HG02610 (cell line): ENCODE results near the gene STAG3.
A peak's percentile ranks its signal among the peaks of the same experiment; 100 is the strongest.
"Not testable (repeated sequence)": the region's sequence is repeated elsewhere in the genome, so short reads cannot be mapped to it uniquely, and the experiment has no call there.

Experiments
- ATAC-seq: cut with Tn5 transposase; IDR thresholded peaks from one replicate; pipeline ENCODE4 v1.9.1; 2021; ENCODE audit warnings: mild to moderate bottlenecking, moderate library complexity; ENCODE audit not compliant: unreplicated experiment

STAG3 gene

DNA sequence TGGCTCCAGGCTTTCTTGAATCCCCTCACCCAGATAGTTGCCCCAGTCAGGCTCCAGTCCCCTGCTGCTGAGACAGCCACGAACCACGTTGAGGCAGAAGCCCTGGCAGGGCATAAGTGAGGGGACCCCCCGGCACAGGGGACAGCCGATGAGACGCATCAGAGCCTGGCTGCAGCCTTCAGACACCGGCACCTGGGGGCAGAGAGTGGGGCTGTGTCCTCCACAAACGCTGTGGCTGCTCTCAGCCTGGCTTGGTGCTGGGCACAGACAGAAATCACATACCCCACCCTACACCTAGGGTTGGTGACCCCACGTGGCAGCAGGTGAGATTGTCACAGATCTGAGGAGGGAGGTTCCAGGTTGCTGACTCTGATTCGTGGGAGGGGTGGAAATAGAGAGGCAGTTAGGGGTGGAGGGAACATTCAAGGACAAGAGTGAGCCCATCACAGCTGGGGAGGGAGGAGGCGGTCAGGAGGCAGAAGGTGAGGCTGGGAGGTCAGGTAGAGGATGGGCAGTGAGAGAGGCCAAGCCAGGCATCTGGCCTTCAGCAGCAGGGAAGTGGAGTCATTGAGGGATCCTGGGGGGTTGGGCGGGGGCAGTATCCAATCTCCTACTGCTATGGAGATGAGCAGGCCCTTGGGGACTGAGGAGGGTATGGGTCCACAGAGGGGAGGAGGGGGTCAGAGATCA is 3.8 kb upstream of the STAG3 start:
- ATAC-seq = no peak

DNA sequence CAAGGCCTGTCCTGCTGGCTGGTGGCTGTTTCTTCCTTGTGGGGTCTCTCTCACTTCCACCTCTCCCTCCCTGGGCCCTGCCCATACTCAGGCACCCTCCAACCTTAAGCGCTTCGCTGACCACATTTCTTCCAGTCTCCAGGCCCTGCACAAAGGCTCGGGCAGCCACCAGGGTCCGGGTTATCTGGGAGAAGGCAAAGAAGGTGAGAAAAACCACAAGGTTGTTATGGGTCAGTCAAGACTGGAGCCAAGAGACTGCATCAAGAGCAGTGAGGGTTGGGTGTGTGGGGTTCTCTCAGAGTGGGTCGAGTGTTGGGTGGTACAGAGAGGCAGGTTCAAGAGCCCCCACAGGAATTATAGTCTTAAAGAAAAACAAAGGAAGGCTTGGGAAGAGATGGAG is 3.1 kb upstream of the STAG3 start:
- ATAC-seq = no peak

DNA sequence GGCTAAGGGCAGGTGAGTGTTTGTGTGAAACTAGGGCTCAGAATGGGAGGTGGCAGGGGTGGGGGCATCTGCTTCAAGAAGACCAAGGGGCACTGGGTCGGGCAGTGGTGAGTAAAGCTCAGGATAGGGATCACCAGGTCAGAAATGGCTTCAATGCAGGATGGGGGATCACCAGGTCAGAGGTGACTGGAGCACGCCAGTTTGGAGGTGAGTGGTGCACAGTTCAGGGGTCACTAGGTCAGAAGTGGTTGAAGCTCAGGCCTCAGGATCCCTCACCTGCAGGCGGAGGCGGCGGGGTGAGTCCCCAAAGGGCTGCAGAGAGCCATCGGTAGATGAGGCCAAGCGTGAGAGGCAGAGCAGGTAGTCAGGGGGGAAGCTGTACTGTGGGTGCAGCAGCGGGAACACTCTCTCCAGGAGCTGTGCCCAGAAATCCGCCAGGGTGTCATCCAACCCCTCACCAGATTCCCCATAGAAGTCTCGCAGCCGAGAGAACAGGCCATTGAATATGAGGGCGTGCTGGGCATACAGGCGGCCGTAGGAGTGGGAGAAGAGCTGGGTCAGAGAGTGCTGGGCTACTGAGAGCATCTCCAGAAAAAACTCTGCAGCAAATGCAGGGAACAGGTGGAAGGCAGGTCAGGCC is 2.3 kb upstream of the STAG3 start:
- ATAC-seq = no peak

DNA sequence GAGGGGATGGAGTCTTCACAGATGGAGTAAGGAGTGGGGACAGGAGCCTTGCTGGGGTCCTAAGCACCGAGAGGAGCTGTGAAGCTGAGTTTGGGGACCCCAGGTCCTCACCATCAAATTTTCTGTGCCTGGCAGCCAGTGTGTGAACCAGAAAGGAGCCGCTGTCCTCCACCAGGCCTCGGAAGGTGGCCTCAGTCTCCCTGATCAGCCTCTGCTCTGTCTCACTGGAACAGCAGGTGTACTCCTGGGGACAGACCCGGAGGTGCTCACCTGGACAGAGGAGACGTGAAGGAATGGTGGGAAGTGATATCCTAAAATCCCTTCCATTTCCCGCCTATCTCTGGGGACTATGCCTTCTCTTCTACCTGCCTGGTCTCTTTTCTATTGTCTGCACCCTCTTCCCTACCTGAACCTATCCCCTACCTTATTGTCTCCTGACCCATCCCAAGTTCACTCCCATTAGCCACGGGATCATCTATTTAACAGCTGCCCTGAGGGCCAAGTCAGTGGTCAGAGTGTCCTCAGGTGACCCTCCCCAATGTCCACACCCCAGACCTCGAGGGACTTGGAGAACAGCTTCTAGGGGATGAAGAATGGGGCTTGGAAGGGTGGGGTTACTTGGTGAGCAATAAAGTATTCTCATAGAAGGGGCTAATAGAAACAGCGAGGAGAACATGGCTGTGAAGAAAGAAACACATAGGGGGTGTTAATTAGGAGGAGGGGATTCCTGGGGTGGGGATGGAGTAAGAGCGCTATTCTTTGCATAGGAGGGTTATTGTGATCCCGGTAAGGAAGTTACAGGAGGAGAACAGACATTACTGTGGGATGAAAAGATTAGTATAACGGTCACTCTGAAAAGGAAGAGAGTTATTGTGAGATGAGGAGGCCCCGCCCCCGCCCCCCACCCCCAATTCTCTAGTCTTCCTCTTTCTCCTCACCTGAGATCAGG is 1.3 kb upstream of the STAG3 start:
- ATAC-seq = no peak

DNA sequence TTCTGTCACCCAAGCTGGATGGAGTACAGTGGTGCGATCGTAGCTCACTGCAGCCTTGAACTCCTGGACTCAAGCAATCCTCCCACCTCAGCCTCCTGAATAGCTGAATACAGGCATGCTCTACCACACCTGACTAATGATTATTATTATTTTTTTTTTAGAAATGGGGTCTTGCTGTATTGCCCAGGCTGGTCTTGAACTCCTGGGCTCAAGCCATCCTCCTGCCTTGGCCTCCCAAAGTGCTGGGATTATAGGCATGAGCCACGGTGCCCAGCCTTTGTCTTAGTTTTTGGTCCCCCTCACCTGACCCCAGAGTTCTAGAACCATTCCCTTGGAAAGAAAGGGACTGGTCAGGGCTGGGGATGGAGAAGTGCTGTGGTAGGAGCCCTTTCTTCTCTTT is 2.4 kb downstream of the STAG3 start:
- ATAC-seq = not testable (repeated sequence)

DNA sequence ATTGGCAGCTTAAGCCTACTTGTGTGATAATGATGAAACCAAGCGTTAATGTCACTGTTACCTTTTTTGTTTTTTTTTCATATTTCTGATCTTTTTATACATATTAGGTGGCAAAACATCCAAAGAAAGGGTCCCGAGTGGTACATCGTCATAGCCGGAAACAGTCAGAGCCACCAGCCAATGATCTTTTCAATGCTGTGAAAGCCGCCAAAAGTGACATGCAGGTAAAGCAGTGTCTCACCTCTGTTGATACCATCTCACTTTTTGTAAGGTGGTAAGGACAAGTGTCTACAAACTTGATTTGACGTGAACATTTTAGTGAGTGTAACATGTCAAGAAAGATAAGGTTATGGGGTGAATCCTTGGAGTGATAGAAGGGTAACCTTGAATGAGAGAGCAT is 4.9 kb downstream of the STAG3 start:
- not testable (repeated sequence) for ATAC-seq

DNA sequence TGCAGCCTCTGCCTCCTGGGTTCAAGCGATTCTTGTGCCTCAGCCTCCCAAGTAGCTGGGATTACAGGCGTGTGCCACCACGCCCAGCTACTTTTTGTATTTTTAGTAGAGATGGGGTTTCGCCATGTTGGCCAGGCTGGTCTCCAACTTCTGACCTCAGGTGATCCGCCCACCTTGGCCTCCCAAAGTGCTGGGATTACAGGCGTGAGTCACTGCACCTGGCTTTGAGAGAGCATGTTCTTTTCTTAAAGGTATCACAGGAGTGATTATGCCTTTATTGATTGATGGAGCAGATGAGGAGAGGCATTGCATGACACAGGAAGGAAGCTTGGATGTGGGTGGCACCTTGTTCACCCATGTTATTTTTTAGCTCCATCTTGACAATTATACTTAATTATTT is 5.4 kb downstream of the STAG3 start:
- ATAC-seq = not testable (repeated sequence)

DNA sequence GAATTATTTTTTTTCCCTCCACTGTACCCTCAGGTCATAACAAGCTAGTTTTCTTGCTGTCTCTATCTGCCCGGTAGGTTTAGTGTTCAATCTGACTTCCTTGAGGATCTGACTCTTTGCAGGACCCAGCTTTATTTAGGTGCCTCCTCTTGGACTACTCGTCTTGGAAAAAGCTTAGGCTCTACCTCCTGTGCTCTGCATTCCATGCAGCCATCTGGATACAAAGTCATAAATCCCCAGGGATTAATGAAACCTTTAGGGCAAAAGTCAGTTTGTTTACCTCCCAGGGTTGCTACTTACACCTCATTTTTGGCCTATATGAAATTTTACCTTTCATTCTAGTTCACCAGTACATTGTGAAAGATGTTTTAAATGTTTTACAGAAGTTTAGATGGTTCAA is 8.0 kb downstream of the STAG3 start:
- no peak for ATAC-seq

DNA sequence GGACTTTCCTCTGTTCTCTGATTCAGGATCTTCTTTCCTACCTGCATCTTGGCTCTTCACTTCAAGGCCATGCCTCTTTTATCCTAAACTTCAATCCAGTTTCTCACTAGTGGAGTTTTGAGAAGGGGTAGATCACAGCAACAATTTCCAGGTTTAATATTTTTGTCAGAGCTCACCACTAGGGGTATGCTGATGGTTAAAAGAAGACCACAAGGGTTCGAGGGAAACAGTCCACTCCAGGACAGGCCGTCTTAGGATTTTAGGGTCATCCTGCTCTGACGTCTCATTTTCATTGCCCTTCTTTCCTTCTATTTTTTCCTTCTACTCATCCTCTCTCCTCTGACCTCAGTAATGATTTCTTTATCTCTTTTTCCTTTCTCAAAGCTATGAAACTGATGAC is 11.3 kb downstream of the STAG3 start:
- ATAC-seq = no peak

DNA sequence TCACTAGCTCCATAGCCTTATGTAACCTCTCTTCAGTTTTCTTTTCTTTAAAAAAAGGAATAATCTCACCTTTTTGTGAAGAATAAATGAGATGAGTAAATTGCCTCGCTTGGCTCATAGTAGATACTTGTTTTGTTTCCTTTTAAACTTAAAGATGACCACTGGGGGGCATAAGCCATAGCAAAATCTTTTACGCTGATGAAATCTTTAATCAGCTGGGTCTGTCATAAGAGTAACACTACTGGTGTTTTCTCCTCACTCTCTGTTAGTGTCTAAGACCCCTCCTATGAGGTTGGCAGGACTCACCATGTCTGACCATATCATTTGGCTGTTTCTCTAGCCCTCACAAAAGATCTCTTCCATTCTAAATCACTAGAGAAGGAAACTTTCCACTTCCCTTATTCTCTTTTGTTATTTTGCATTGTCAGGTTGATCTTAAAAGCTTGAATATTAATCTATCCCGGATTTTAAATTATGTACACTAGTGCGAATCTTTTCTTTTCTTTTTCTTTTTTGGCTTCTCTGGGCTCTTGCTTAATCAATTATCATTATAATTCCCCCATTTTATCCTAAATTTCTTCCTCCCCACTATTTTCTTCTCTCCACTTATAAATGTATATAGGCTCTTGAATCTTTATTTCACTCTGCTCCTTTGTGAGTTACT is 12.5 kb downstream of the STAG3 start:
- ATAC-seq = peak; percentile 49

DNA sequence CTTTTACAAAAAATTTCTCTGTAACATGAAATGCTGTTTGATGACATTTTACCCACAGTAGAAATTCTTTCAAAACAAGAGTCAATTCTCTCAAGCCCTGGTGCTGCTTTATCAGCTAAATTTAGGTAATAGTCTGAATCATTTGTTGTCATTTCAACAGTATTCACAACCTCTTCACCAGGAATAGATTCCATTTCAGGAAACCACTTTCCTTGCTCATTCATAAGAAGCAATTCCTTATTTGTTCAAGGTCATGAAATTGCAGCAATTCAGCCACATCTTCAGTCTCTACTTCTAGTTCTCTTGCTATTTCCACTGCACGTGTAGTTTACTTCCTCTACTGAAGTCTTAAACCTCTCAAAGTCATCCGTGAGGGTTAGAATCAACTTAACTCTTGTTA is 14.1 kb downstream of the STAG3 start:
- no peak for ATAC-seq

DNA sequence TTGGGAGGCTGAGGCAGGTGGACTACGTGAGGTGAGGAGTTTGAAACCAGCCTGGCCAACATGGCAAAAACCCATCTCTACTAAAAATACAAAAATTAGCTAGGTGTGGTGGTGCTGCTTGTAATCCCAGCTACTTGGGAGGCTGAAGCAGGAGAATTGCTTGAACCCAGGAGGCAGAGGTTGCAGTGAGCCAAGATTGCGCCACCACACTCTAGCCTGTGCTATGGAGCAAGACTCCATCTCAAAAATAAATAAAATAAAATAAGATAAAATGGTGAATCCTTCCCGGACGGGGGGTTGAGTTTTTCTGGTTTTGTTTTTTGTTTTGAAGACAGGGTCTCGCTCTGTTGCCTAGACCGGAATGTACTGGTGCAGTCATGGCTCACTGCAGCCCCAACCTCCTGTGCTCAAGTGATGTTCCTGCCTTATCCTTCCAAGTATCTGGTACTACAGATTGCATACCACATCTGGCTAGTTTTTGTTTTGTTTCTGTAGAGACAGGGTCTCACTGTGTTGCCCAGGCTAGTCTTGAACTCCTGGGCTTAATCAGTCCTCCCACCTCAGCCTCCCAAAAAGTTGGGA is 14.7 kb downstream of the STAG3 start:
- ATAC-seq = not testable (repeated sequence)

DNA sequence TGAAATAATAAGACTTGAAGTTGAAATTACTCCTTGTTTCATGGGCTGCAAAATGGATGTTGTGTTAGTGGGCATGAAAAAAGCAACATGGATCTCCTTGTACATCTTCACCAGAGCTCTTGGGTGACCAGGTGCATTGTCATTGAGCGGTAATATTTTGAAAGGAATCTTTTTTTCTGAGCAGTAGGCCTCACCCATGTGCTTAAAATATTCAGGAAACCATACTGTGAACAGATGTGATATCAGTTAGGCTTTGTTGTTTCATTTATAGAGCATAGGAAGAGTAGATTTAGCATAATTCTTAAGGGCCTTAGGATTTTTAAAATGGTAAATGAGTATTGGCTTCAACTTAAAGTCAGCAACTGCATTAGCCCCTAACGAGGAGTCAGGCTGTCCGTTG is 15.3 kb downstream of the STAG3 start:
- no peak for ATAC-seq

DNA sequence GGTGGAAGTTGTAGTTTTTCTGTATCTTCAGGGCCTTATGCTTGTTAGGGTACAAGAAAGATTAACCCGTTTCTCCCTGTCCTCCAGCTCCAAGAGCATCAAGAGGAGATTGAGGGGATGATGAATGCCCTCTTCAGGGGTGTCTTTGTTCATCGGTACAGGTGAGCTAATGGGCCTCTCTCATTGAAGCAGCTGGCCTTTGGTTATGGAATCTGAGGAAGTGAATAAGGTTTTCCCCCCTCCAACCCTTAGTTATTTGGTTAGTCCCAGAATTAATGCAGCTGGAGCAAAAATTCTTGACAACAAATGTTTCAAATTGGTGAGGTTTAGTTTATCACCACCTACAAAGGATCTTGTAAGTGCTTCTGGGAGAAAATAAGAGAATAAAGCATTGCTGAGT is 17.5 kb downstream of the STAG3 start:
- ATAC-seq = no peak

DNA sequence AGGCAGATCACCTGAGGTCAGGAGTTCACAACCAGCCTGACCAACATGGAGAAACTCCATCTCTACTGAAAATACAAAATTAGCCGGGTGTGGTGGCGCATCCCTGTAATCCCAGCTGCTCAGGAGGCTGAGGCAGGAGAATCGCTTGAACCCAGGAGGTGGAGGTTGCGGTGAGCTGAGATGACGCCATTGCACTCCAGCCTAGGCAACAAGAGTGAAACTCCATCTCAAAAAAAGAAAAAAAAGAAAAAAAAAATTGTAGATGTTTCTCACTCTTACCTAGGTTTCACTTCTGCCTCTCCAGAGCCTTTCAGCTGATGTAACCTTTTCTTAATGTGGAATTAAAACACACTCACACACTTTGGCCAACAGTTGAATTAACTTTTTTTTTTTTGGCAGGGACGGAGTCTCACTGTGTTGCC is 18.2 kb downstream of the STAG3 start:
- not testable (repeated sequence) for ATAC-seq

DNA sequence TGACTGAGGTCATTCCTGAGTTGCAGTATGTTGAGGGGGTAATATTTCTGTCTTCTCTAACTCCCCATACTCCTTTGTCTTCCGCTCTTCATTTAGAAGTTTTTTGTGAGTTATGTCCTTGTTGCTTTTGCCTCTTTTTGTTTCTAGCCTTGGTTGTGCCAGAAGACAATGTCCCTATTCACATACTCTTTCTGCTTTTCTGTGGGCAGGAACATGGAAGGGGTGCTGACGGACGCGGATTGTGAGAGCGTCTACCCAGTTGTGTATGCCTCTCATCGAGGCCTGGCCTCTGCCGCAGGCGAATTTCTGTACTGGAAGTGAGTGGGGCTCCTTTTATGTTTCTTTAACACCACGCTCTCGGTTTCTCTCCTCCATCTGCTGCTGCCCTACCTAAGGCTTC is 20.5 kb downstream of the STAG3 start:
- ATAC-seq = no peak

DNA sequence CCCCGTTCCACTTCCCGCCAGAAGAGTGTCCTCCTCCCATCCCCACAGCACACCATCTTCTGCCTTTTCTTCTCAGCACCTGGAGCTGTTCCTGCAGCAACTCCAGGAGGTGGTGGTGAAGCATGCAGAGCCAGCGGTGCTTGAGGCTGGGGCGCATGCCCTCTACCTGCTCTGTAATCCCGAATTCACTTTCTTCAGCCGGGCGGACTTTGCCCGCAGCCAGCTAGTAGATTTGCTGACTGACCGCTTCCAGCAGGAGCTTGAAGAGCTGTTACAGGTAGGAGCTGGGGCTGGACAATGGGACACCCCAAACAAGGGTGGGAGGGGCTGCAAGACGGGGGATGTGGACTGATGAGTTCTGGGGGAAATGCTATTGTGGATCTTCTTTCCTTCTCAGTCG is 23.0 kb downstream of the STAG3 start:
- ATAC-seq = no peak

DNA sequence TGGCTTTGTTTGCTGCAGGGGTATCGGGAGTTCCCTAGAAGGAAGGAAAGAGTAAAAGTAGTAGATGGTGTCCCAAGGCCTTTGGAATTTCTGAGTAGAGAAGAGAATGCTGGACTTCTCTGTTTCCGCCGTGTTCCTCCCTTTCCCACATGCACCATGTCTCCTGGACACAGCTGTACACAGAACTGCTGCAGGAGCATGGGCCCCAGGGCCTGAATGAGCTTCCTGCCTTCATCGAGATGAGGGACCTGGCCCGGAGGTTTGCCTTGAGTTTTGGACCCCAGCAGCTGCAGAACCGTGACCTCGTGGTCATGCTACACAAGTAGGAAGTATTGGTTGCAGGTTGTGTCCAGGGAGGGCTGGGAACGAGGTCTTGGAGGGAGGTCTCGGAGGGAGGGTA is 26.7 kb downstream of the STAG3 start:
- ATAC-seq = no peak

DNA sequence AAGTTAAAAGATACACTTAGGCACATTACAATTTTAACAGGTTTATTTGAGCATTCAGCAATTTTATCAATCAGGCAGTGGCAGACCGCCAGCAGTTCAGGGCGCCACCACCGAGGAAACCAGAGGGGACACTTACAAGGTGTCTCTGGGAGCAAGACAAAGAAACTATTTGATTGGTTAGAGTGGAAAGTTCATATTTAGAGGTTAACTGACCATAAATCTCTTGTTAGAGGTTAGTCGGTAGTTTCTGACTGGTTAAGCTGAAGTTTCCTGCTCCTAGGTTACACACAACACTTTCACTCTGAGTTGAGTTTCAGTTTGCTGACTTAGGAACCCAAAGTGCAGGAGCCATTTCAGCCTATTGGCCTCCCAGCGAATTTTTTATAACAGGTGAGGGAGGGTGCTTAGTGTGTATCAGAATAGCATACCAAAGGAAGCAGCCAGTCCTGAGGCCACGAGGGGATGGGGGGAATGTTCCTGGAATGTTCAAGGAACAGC is 31.2 kb downstream of the STAG3 start:
- ATAC-seq = peak; percentile 80

DNA sequence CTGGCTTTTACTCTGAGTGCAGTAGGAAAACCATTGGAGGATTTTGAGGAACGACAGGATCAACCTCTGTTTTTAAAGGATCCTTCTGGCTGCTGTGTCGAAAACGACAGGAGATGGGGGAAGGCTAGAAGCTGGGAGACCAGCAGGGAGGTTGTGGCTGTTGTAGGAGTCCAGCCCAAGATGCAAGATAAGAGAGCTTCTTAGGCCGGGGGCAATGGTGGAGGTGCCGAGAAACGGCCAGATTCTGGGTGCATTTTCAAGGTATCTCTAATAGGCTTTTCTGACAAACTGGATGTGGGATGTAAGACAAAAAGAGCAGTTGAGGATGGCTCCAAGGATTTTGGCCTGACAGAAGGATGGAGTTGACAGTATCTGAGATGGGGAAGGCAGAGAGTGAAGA is 31.8 kb downstream of the STAG3 start:
- ATAC-seq = no peak

DNA sequence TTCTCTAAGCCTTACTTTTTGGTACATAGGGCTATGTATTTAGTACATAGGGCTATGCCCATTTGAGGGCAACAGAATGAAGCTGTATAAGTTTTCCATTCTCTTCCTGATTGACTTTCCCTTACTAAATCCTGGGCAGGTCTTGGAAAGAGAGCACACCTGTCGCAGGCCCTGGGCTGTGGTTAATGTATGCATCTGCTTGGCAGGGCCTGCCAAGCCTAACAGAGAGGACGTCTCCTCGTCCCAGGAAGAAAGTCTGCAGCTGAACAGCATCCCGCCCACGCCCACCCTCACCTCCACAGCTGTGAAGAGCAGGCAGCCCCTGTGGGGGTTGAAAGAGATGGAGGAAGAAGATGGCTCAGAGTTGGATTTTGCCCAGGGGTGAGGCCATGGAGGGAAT is 33.1 kb downstream of the STAG3 start:
- no peak for ATAC-seq
